Measurements from ENCODE around the gene SGSM2.
"Not testable (repeated sequence)": the region's sequence is repeated elsewhere in the genome, so short reads cannot be mapped to it uniquely, and the experiment has no call there.

The SGSM2 gene

GRCh38 chr17:2336852-2337543 lies at the start of gene SGSM2:
TSS of gene SGSM2 (plus strand) at chr17:2337501. CDS start at chr17:2337689, 188 bp downstream.
- DNase-seq: no peak

- no peak for DNase-seq
These were observed 47.3 kb upstream of the SGSM2 start for GRCh38 chr17:2289878-2290478.

GRCh38 chr17:2292100-2292499 lies 45.2 kb upstream of the SGSM2 start:
- DNase-seq: no peak

- no peak for DNase-seq
These were observed 41.7 kb upstream of the SGSM2 start for GRCh38 chr17:2295575-2295974.

- DNase-seq: no peak
These were observed 40.3 kb upstream of the SGSM2 start for GRCh38 chr17:2297023-2297422.

- DNase-seq: no peak
These were observed 38.2 kb upstream of the SGSM2 start for GRCh38 chr17:2299136-2299535.

GRCh38 chr17:2299756-2300155 lies 37.5 kb upstream of the SGSM2 start:
- no peak for DNase-seq

- DNase-seq: no peak
These were observed 34.5 kb upstream of the SGSM2 start for GRCh38 chr17:2302778-2303203.

- peak; percentile 27 for DNase-seq
These were observed 33.8 kb upstream of the SGSM2 start, which contains the start of the genes SMG6 and SRR for GRCh38 chr17:2303204-2304188. TSS of gene SMG6 (minus strand) at chr17:2303785. CDS start at chr17:2303720, 65 bp downstream. TSS of gene SRR (plus strand) at chr17:2303950. CDS start at chr17:2315561, 11,611 bp downstream.

- no peak for DNase-seq
These were observed 32.4 kb upstream of the SGSM2 start for GRCh38 chr17:2304931-2305330.

GRCh38 chr17:2309338-2310154 lies 27.8 kb upstream of the SGSM2 start:
- no peak for DNase-seq

- no peak for DNase-seq
These were observed 24.6 kb upstream of the SGSM2 start for GRCh38 chr17:2312736-2313135.

- not testable (repeated sequence) for DNase-seq
These were observed 20.4 kb upstream of the SGSM2 start for GRCh38 chr17:2316916-2317205.

- no peak for DNase-seq
These were observed 19.5 kb upstream of the SGSM2 start for GRCh38 chr17:2317796-2318195.

GRCh38 chr17:2319051-2319450 lies 18.2 kb upstream of the SGSM2 start:
- no peak for DNase-seq

GRCh38 chr17:2321399-2321798 lies 15.9 kb upstream of the SGSM2 start:
- DNase-seq: no peak

- no peak for DNase-seq
These were observed 13.5 kb upstream of the SGSM2 start for GRCh38 chr17:2323629-2324314.

GRCh38 chr17:2331303-2331702 lies 6.0 kb upstream of the SGSM2 start:
- DNase-seq: no peak

GRCh38 chr17:2335726-2336214 lies 1.5 kb upstream of the SGSM2 start:
- DNase-seq: no peak

GRCh38 chr17:2336215-2336851 lies 968 bp upstream of the SGSM2 start, which contains the start of gene TSR1:
TSS of gene TSR1 (minus strand) at chr17:2336457. CDS start at chr17:2336427, 30 bp downstream.
- DNase-seq: peak; percentile 12
